Trophoblast cell (in vitro differentiated cells and primary cell): ENCODE measurements around the gene MADCAM1.

ENCODE experiments used
- DNase-seq, 2 donors: peaks; one replicate each; pipeline ENCODE4 v3.0.0-alpha.2; 2016
- H2AFZ ChIP-seq: 2 replicates; pipeline ENCODE4 v1.6.1; 2013; ENCODE audit warnings: low read length, moderate library complexity, mild to moderate bottlenecking; ENCODE audit not compliant: insufficient read depth, poor library complexity
- H2AK5ac ChIP-seq: 2 replicates; pipeline ENCODE4 v1.6.1; 2013; ENCODE audit warnings: mild to moderate bottlenecking, low read length
- H2BK120ac ChIP-seq: 2 replicates; pipeline ENCODE4 v1.6.1; 2013; ENCODE audit warnings: low read length, mild to moderate bottlenecking, moderate library complexity; ENCODE audit not compliant: insufficient read depth, poor library complexity
- H2BK12ac ChIP-seq: 2 replicates; pipeline ENCODE4 v1.6.1; 2013; ENCODE audit warnings: mild to moderate bottlenecking, low read length, moderate library complexity
- H2BK5ac ChIP-seq: 2 replicates; pipeline ENCODE4 v1.6.1; 2013; ENCODE audit warnings: low read length, low read depth, moderate library complexity, mild to moderate bottlenecking; ENCODE audit not compliant: poor library complexity
- H3K14ac ChIP-seq: 2 replicates; pipeline ENCODE4 v1.6.1; 2013; ENCODE audit warnings: mild to moderate bottlenecking, low read length
- H3K18ac ChIP-seq: 2 replicates; pipeline ENCODE4 v1.6.1; 2013; ENCODE audit warnings: mild to moderate bottlenecking, low read length
- H3K23ac ChIP-seq: 2 replicates; pipeline ENCODE4 v1.6.1; 2013; ENCODE audit warnings: low read length
- H3K27ac ChIP-seq: 2 replicates; pipeline ENCODE4 v1.5.1; 2013; ENCODE audit warnings: low read depth, mild to moderate bottlenecking, inconsistent platforms, low read length, moderate library complexity
- H3K27me3 ChIP-seq: 2 replicates; pipeline ENCODE4 v1.6.1; 2013; ENCODE audit warnings: inconsistent platforms, mild to moderate bottlenecking, low read length, moderate library complexity; ENCODE audit not compliant: insufficient read depth
- H3K36me3 ChIP-seq, 2 experiments: 1 replicate in 1 of 2; 2 replicates in 1 of 2; pipeline ENCODE4 v1.6.1; 2013; ENCODE audit warnings: low read length in 2 of 2, mild to moderate bottlenecking in 2 of 2, moderate library complexity in 1 of 2; ENCODE audit not compliant: insufficient read depth in 2 of 2, control insufficient read depth in 1 of 2
- H3K4ac ChIP-seq: 2 replicates; pipeline ENCODE4 v1.6.1; 2013; ENCODE audit warnings: low read depth, mild to moderate bottlenecking, low read length, moderate library complexity
- H3K4me1 ChIP-seq, 2 experiments: 1 replicate in 1 of 2; 2 replicates in 1 of 2; pipeline ENCODE4 v1.6.1; 2013; ENCODE audit warnings: low read length in 2 of 2, mild to moderate bottlenecking in 2 of 2, moderate library complexity in 1 of 2; ENCODE audit not compliant: insufficient read depth in 2 of 2, control insufficient read depth in 1 of 2
- H3K4me2 ChIP-seq: 2 replicates; pipeline ENCODE4 v1.6.1; 2013; ENCODE audit warnings: inconsistent platforms, mild to moderate bottlenecking, low read length, moderate library complexity
- H3K4me3 ChIP-seq: 2 replicates; pipeline ENCODE4 v1.5.1; 2013; ENCODE audit warnings: mild to moderate bottlenecking, low read depth, low read length, inconsistent platforms
- H3K79me1 ChIP-seq: one replicate; pipeline ENCODE4 v1.6.1; 2013; ENCODE audit warnings: low read length
- H3K79me2 ChIP-seq: 2 replicates; pipeline ENCODE4 v1.6.1; 2013; ENCODE audit warnings: low read length, mild to moderate bottlenecking; ENCODE audit not compliant: control insufficient read depth, insufficient read depth, poor library complexity
- H3K9ac ChIP-seq: 2 replicates; pipeline ENCODE4 v1.6.1; 2013; ENCODE audit warnings: mild to moderate bottlenecking, low read length
- H3K9me3 ChIP-seq: 2 replicates; pipeline ENCODE4 v1.6.1; 2013; ENCODE audit warnings: low read depth, mild to moderate bottlenecking, control low read depth, inconsistent platforms, low read length; ENCODE audit not compliant: insufficient read depth
- H4K12ac ChIP-seq: 2 replicates; pipeline ENCODE4 v1.6.1; 2013; ENCODE audit warnings: low read depth, mild to moderate bottlenecking, low read length, moderate library complexity
- H4K8ac ChIP-seq: 2 replicates; pipeline ENCODE4 v1.6.1; 2013; ENCODE audit warnings: low read depth, mild to moderate bottlenecking, low read length, moderate library complexity
- H4K91ac ChIP-seq: one replicate; pipeline ENCODE4 v1.6.1; 2013; ENCODE audit warnings: low read depth, mild to moderate bottlenecking, low read length, moderate library complexity
- WGBS: extraction: QIAGEN DNeasy Blood & Tissue Kit; methylation state at CpG from one replicate; pipeline ENCODE4 v1.1.7; 2013; ENCODE audit warnings: missing lambda C conversion rate; ENCODE audit not compliant: insufficient read length, insufficient coverage; ENCODE audit errors: extremely low coverage; 5-methylcytosine and 5-hydroxymethylcytosine counted together

MADCAM1 gene

DNA sequence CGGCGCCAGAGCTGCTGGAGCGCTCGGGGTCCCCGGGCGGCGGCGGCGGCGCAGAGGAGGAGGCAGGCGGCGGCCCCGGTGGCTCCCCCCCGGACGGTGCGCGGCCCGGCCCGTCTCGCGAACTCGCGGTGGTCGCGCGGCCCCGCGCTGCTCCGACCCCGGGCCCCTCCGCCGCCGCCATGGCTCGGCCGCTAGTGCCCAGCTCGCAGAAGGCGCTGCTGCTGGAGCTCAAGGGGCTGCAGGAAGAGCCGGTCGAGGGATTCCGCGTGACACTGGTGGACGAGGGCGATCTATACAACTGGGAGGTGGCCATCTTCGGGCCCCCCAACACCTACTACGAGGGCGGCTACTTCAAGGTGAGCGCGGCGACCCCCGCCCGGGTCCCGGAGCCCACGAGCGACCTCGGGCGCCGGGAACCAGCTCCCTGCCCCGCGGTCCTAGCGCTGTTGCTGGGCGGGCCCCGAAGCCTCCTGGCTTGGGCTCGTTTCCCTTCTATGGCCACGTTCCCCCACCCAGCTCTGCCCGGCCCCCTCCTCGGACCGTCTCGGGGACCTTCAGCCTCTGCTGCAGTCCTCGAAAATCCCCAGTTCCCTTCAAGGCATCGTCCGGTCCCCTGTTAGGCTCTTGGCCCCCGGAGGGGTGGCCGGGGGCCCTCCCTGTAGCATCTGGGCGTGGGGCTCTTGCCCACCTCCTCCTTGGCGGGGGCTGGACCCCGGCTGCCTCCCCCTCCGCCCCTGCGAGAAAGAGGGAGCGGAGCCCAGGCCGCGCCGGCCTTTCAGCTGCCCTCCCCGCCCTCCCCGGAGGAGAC is 35.7 kb downstream of the MADCAM1 start, which contains the start of gene CDC34:
Gene CDC34, plus strand, starts transcription at position 8 of the 808 bp plus-strand sequence. Its CDS starts 172 bp downstream, at position 180.
- no peaks in the 10 kb centered on the region for H3K27me3 ChIP-seq
- H3K14ac ChIP-seq = peak within 1 kb of the TSS; percentile 87
- H3K4ac ChIP-seq = peak within 1 kb of the TSS; percentile 97
- no peak within 1 kb of the TSS for H2BK12ac ChIP-seq
- peak within 1 kb of the TSS; percentile 78 for H2AFZ ChIP-seq
- peak within 1 kb of the TSS; percentile 69 for H2BK120ac ChIP-seq
- peak within 1 kb of the TSS; percentile 82 for H3K27ac ChIP-seq
- H3K4me1 ChIP-seq = peaks cover 9 to 15% of the 10 kb centered on the region in 2 experiments
- H2BK5ac ChIP-seq = peak within 1 kb of the TSS; percentile 91
- H3K9me3 ChIP-seq = peaks cover 1% of the 10 kb centered on the region
- H3K79me2 ChIP-seq = peaks cover 32% of the 10 kb centered on the region
- H4K8ac ChIP-seq = peak within 1 kb of the TSS; percentile 94
- H3K79me1 ChIP-seq = peaks cover 19% of the 10 kb centered on the region
- H2AK5ac ChIP-seq = peak within 1 kb of the TSS; percentile 73
- H4K91ac ChIP-seq = peak within 1 kb of the TSS; percentile 85
- WGBS = no CpG with 5 or more reads among the region's 84 CpGs
- H4K12ac ChIP-seq = peak within 1 kb of the TSS; percentile 55
- peak within 1 kb of the TSS; percentile 90 for H3K4me2 ChIP-seq
- no peak within 1 kb of the TSS for H3K23ac ChIP-seq
- no peak for DNase-seq
- H3K9ac ChIP-seq = peak within 1 kb of the TSS; percentile 77
- H3K18ac ChIP-seq = peak within 1 kb of the TSS; percentile 81
- H3K36me3 ChIP-seq = peaks cover 23 to 25% of the 10 kb centered on the region in 2 experiments
- H3K4me3 ChIP-seq = peak within 1 kb of the TSS; percentile 89

GRCh38 chr19:532561-533363 is 36.5 kb downstream of the MADCAM1 start:
- H4K12ac ChIP-seq = peak overlapping the region; percentile 44
- H2BK12ac ChIP-seq = peak overlapping the region; percentile 21
- H3K9me3 ChIP-seq = peaks cover 1% of the 10 kb centered on the region
- peak overlapping the region; percentile 73 for H2AK5ac ChIP-seq
- DNase-seq = peak; percentile 63 to 75
- H3K4me2 ChIP-seq = peak overlapping the region; percentile 90
- H3K14ac ChIP-seq = peak overlapping the region; percentile 87
- H3K23ac ChIP-seq = no peak overlapping the region
- H3K27me3 ChIP-seq = no peaks in the 10 kb centered on the region
- H2BK120ac ChIP-seq = peak overlapping the region; percentile 49
- H3K36me3 ChIP-seq = peaks cover 28 to 29% of the 10 kb centered on the region in 2 experiments
- peak overlapping the region; percentile 47 for H2BK5ac ChIP-seq
- no CpG with 5 or more reads among the region's 47 CpGs for WGBS
- peaks cover 9 to 15% of the 10 kb centered on the region in 2 experiments for H3K4me1 ChIP-seq
- peak overlapping the region; percentile 89 for H3K4me3 ChIP-seq
- H3K27ac ChIP-seq = peak overlapping the region; percentile 75
- H3K9ac ChIP-seq = peak overlapping the region; percentile 77
- H4K8ac ChIP-seq = peak overlapping the region; percentile 61
- H2AFZ ChIP-seq = peak overlapping the region; percentile 12
- peaks cover 32% of the 10 kb centered on the region for H3K79me2 ChIP-seq
- H4K91ac ChIP-seq = peak overlapping the region; percentile 79
- H3K18ac ChIP-seq = peak overlapping the region; percentile 81
- H3K79me1 ChIP-seq = peaks cover 19% of the 10 kb centered on the region
- peak overlapping the region; percentile 97 for H3K4ac ChIP-seq

DNA sequence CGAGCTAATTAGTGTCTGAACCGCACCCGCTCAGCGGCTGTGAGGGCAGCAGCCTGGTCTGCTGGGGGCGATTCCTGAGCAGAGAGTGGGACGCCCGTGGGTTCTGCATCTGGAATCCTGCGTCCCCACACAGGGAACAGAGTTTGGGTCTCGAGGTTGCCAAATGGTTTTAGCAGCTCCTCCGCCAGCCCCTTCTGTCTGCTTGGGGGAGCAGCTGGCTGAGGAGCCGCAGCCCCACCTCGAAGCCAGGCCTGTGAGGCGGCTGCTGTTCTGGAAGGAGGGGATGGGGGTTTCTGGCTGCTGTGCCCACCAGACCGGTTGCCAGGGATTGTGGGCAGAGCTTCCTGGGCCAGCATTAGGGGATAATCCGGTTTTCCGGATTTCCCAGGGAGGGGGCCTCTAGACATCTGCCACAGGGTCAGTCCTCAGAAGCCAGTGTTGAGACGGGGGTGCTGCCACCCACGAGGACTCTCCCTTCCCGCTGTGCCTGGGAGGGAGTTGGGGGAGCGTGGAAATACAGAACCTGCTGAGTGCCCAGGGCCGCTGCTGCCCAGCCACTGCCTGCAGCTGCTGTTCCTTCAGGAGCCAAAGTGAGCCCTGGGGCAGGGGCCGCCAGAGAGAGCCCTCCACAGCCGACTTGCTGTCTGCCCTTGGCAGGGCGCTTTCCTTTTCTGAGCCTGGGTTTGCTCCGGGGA is 37.2 kb downstream of the MADCAM1 start:
- Histone ChIP-seq H3K4me2 (peak overlapping the region; percentile 90), H2BK5ac (peak overlapping the region; percentile 47), H3K79me1 (peaks cover 19% of the 10 kb centered on the region), H3K27me3 (no peaks in the 10 kb centered on the region), H4K91ac (peak overlapping the region; percentile 79), H3K4me3 (peak overlapping the region; percentile 89), H2AFZ (peak overlapping the region; percentile 3), H3K36me3 (peaks cover 34 to 36% of the 10 kb centered on the region in 2 experiments), H3K23ac (no peak overlapping the region), H3K9me3 (peaks cover 1% of the 10 kb centered on the region), H2BK12ac (peak overlapping the region; percentile 46), H2BK120ac (no peak overlapping the region), H3K4me1 (peaks cover 9 to 15% of the 10 kb centered on the region in 2 experiments), H4K8ac (peak overlapping the region; percentile 30), H2AK5ac (peak overlapping the region; percentile 25), H3K14ac (peak overlapping the region; percentile 11), H3K18ac (peak overlapping the region; percentile 4), H3K79me2 (peaks cover 32% of the 10 kb centered on the region), H3K4ac (peak overlapping the region; percentile 97), H4K12ac (no peak overlapping the region), H3K27ac (peak overlapping the region; percentile 75), H3K9ac (peak overlapping the region; percentile 60)
- WGBS = no CpG with 5 or more reads among the region's 25 CpGs
- DNase-seq = peak; percentile 25 to 33

GRCh38 chr19:534088-534487 is 37.8 kb downstream of the MADCAM1 start:
- H3K27me3 ChIP-seq = no peaks in the 10 kb centered on the region
- no peak overlapping the region for H4K8ac ChIP-seq
- H2AK5ac ChIP-seq = no peak overlapping the region
- peak overlapping the region; percentile 38 for H3K18ac ChIP-seq
- peak overlapping the region; percentile 97 for H3K4ac ChIP-seq
- peaks cover 9 to 15% of the 10 kb centered on the region in 2 experiments for H3K4me1 ChIP-seq
- no peak overlapping the region for H2BK5ac ChIP-seq
- peaks cover 32% of the 10 kb centered on the region for H3K79me2 ChIP-seq
- no peak overlapping the region for H4K12ac ChIP-seq
- H3K9ac ChIP-seq = no peak overlapping the region
- no peak overlapping the region for H4K91ac ChIP-seq
- no peak overlapping the region for H3K27ac ChIP-seq
- no peak overlapping the region for H3K23ac ChIP-seq
- no peak overlapping the region for H3K4me3 ChIP-seq
- peaks cover 40 to 42% of the 10 kb centered on the region in 2 experiments for H3K36me3 ChIP-seq
- peak overlapping the region; percentile 90 for H3K4me2 ChIP-seq
- no peak for DNase-seq
- H3K14ac ChIP-seq = no peak overlapping the region
- peaks cover 1% of the 10 kb centered on the region for H3K9me3 ChIP-seq
- H3K79me1 ChIP-seq = peaks cover 19% of the 10 kb centered on the region
- WGBS = no CpG with 5 or more reads among the region's 14 CpGs
- H2BK12ac ChIP-seq = no peak overlapping the region
- H2AFZ ChIP-seq = no peak overlapping the region
- no peak overlapping the region for H2BK120ac ChIP-seq
